Endothelial cell of umbilical vein (primary cell): ENCODE data around the gene TLE1. TPM values are rescaled to one million over a fixed set of nuclear protein-coding genes. Genes with fewer than 3 reads are reported as not detected.

Experiments
- BruUV-seq: library from RNA; stranded (reverse); fragments of 400-500 nt; replicated peaks from 2 replicates; lab custom pipeline; 2021; lab: Mats Ljungman, UMichigan
- CTCF ChIA-PET: fragments of 300-600, 350-600 bp; sonication (Branson Sonifier 250); formaldehyde crosslinking; loops from one replicate; lab custom pipeline; 2021; ENCODE audit warnings: antibody characterized with exemption, inconsistent platforms; lab: Charles Lee
- POLR2A ChIA-PET: fragments of 300-600, 350-600 bp; sonication (Branson Sonifier 250); formaldehyde crosslinking; loops from one replicate; lab custom pipeline; 2021; ENCODE audit warnings: antibody characterized with exemption, inconsistent platforms; lab: Charles Lee
- DNase-seq: peaks from one replicate; pipeline ENCODE4 v3.0.0-alpha.2; 2011; ENCODE audit warnings: low read depth, low spot score
- FAIRE-seq: peaks from 2 replicates; lab custom pipeline; 2011; peaks lifted over from hg19 to GRCh38; lab: Jason Lieb, UNC
- H2AFZ ChIP-seq: 2 replicates; pipeline ENCODE4 v1.6.0; 2012; ENCODE audit warnings: low read depth, low read length, control low read depth, inconsistent platforms
- H3K27ac ChIP-seq: 2 replicates; pipeline ENCODE4 v1.5.1; 2011; ENCODE audit warnings: low read depth, mild to moderate bottlenecking, control low read depth, low read length, moderate library complexity; ENCODE audit not compliant: insufficient read depth
- H3K27me3 ChIP-seq, 2 experiments: 2 replicates each; pipeline versions ENCODE4 v1.6.0 to v1.6.1; 2011; ENCODE audit warnings: low read length in 2 of 2, mixed read lengths in 1 of 2; ENCODE audit not compliant: control insufficient read depth in 2 of 2, insufficient read depth in 2 of 2
- H3K36me3 ChIP-seq, 2 experiments: 2 replicates in 1 of 2; 3 replicates in 1 of 2; pipeline ENCODE4 v1.5.1; 2011; ENCODE audit warnings: low read length in 2 of 2, mild to moderate bottlenecking in 1 of 2, moderate library complexity in 1 of 2; ENCODE audit not compliant: control insufficient read depth in 2 of 2, insufficient read depth in 2 of 2; ENCODE audit errors: extremely low read depth in 1 of 2
- H3K4me1 ChIP-seq: 3 replicates; pipeline ENCODE4 v1.5.1; 2011; ENCODE audit warnings: mild to moderate bottlenecking, low read length; ENCODE audit not compliant: control insufficient read depth, insufficient read depth; ENCODE audit errors: extremely low read depth
- H3K4me2 ChIP-seq: 2 replicates; pipeline ENCODE4 v1.6.1; 2011; ENCODE audit warnings: low read length, control low read depth, mixed read lengths; ENCODE audit not compliant: insufficient read depth
- H3K4me3 ChIP-seq, 3 experiments: fragments of 200-600 bp in 1 of 3; sonication (generic), shearing (Covaris generic) in 1 of 3; replicated peaks in 1 of 3; 2 replicates each; pipeline ENCODE4 v1.5.1; 2011 to 2016; ENCODE audit warnings: control low read depth in 3 of 3, low read length in 3 of 3, mild to moderate bottlenecking in 2 of 3, inconsistent platforms in 1 of 3, low read depth in 1 of 3, moderate library complexity in 1 of 3; ENCODE audit not compliant: insufficient read depth in 1 of 3
- H3K79me2 ChIP-seq: 2 replicates; pipeline ENCODE4 v1.6.0; 2012; ENCODE audit warnings: low read length, inconsistent platforms; ENCODE audit not compliant: control insufficient read depth, insufficient read depth
- H3K9ac ChIP-seq: replicated peaks from 2 replicates; pipeline ENCODE3; 2011; ENCODE audit warnings: low read length, control low read depth; ENCODE audit not compliant: insufficient read depth; ENCODE audit errors: extremely low read depth
- H3K9me1 ChIP-seq: replicated peaks from 3 replicates; pipeline ENCODE4 v1.6.0; 2011; ENCODE audit warnings: mild to moderate bottlenecking, low read length; ENCODE audit not compliant: control insufficient read depth, insufficient read depth; ENCODE audit errors: extremely low read depth
- H3K9me3 ChIP-seq: replicated peaks from 2 replicates; pipeline ENCODE4 v1.5.1; 2012; ENCODE audit warnings: low read length, inconsistent platforms; ENCODE audit not compliant: control insufficient read depth, insufficient read depth
- H4K20me1 ChIP-seq: replicated peaks from 2 replicates; pipeline ENCODE3; 2011; ENCODE audit warnings: mild to moderate bottlenecking, low read length; ENCODE audit not compliant: control insufficient read depth, insufficient read depth; ENCODE audit errors: extremely low read depth
- CTCF ChIP-seq, 2 donors: IDR thresholded peaks; 1 replicate in 1 of 2; 2 replicates in 1 of 2; pipeline ENCODE4 v1.5.1; 2011; ENCODE audit warnings: low read length in 2 of 2, mild to moderate bottlenecking in 2 of 2, moderate library complexity in 2 of 2, control low read depth in 1 of 2, inconsistent platforms in 1 of 2, low read depth in 1 of 2; ENCODE audit not compliant: insufficient read depth in 1 of 2; ENCODE audit errors: extremely low read depth in 1 of 2
- FOS ChIP-seq: IDR thresholded peaks from 2 replicates; pipeline ENCODE4 v1.6.1; 2011; ENCODE audit warnings: mild to moderate bottlenecking, low read length, moderate library complexity, borderline replicate concordance; ENCODE audit not compliant: insufficient read depth
- GATA2 ChIP-seq: IDR thresholded peaks from 2 replicates; pipeline ENCODE4 v1.7.0; 2011; ENCODE audit warnings: low read depth, mild to moderate bottlenecking, moderate library complexity, mixed read lengths, low read length; ENCODE audit not compliant: insufficient read length, insufficient read depth
- JUN ChIP-seq: IDR thresholded peaks from 2 replicates; pipeline ENCODE4 v1.6.1; 2011; ENCODE audit warnings: borderline replicate concordance, low read depth; ENCODE audit not compliant: insufficient read length, insufficient read depth
- MAX ChIP-seq: IDR thresholded peaks from 2 replicates; pipeline ENCODE4 v1.6.1; 2011; ENCODE audit not compliant: insufficient read depth, insufficient read length
- MYC ChIP-seq: IDR thresholded peaks from one replicate; pipeline ENCODE4 v1.6.1; 2011; ENCODE audit warnings: mild to moderate bottlenecking, low read depth, low read length
- POLR2A ChIP-seq: IDR thresholded peaks from 2 replicates; pipeline ENCODE4 v1.6.1; 2012; ENCODE audit warnings: low read depth, mild to moderate bottlenecking, control low read depth, low read length
- POLR2AphosphoS5 ChIP-seq: IDR thresholded peaks from 2 replicates; pipeline ENCODE4 v1.6.1; 2012; ENCODE audit warnings: low read depth, mild to moderate bottlenecking, control low read depth, low read length, moderate library complexity; ENCODE audit not compliant: insufficient read depth
- dilution Hi-C: fragments of 300-500 bp; cut with MboI; formaldehyde crosslinking; loops from one replicate; pipeline ENCODE4 v1.15.0; 2019; ENCODE audit warnings: low sequenced_read_pairs; ENCODE audit not compliant: extremely low pct_ligation_motif_present
- intact Hi-C: fragments of 100-400 bp; cut with micrococcal nuclease; formaldehyde crosslinking; loops from one replicate; pipeline ENCODE4 v1.10.0; 2022
- polyA plus RNA-seq, 4 experiments: library from polyadenylated mRNA; depleted of rRNA in 3 of 4; stranded (reverse) in 3 of 4; unstranded in 1 of 4; fragments of >200 nt; gene quantifications; 2 replicates each; pipeline versions ENCODE4 v1.2.1 to v1.2.3, GENCODE V29; 2011 to 2012; ENCODE audit warnings: missing spikeins in 1 of 4
- total RNA-seq: library from RNA; stranded (reverse); gene quantifications from 2 replicates; pipeline ENCODE4 v1.2.3, GENCODE V29; 2021

TLE1 gene
- total and polyA plus RNA-seq, 2 donors (not counting 3 experiments of a cell fraction or from before 2014, with no cell fraction given) = 55.0 to 58.2 TPM

- intact Hi-C loops = no loop called here
- Histone ChIP-seq H2AFZ (no peak overlapping the region), H3K36me3 (no peaks in the 10 kb centered on the region), H3K27ac (no peak overlapping the region), H3K4me1 (peaks cover 12% of the 10 kb centered on the region), H3K27me3 (no peaks in the 10 kb centered on the region), H3K9me3 (no peaks in the 10 kb centered on the region), H3K9me1 (no peaks in the 10 kb centered on the region), H3K79me2 (no peaks in the 10 kb centered on the region), H4K20me1 (no peaks in the 10 kb centered on the region), H3K4me3 (no peak overlapping the region), H3K4me2 (no peak overlapping the region), H3K9ac (no peak overlapping the region)
- no TSS peak for BruUV-seq
- DNase-seq = no peak
- TF ChIP-seq GATA2 (no peak), MAX (no peak), MYC (no peak), JUN (no peak), FOS (no peak), POLR2A (no peak), CTCF (IDR thresholded peaks at IDR 0.05; ENCODE audit: extremely low read depth in 1 of 2, insufficient read depth in 1 of 2, low read depth in 1 of 2, low read length in 2 of 2) (no peak), POLR2AphosphoS5 (no peak)
- ChIA-PET CTCF (no interaction called here), POLR2A (no interaction called here)
- dilution Hi-C loops = no loop called here
- FAIRE-seq = no peak
Observed at GRCh38 chr9:81573415-81574321, 115.7 kb downstream of the TLE1 start.
